OCI-M1 (cell line): Measurements from ENCODE around the gene CCDC57.
"Not testable (repeated sequence)": the region's sequence is repeated elsewhere in the genome, so short reads cannot be mapped to it uniquely, and the experiment has no call there.

Source experiments
- DNase-seq: peaks from one replicate; lab custom pipeline; 2025; lab: John Stamatoyannopoulos, UW

The CCDC57 gene

DNA sequence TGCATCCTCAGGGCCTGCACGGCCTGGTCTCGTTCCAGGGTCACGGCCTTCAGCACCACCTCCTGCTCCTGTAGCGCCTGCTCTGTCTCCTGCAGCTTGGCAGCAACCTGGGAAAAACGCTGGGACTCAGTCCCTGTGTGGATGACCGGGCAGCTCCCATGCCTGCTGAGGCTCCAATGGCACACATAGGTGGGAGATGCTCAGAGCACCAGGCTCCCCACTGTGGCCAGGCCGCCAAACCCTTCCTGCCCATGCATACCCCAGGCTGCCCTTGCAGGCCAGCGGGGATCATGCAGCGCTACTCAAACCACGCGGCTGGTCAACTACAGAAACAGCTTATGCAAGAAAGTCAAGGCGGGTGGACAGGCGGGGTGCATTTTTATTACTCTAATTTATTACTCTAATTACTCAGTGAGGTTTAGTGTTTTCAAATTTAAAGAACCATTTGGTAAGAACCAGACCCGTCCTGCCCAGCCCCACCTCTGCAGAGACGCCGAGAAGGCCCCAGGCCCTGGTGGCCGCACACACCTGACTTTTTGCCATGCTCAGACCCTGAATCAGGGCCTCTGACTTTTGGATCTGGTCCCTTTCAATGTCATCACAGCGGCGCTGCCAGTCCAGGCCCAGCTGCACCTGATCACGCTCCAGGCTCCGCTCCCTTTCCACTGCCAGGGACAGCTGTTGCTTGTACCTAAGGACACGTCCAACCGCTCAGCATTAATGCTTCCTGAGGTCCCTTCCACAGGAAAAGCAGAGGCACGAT lies 34.0 kb downstream of the CCDC57 start:
- no peak for DNase-seq

DNA sequence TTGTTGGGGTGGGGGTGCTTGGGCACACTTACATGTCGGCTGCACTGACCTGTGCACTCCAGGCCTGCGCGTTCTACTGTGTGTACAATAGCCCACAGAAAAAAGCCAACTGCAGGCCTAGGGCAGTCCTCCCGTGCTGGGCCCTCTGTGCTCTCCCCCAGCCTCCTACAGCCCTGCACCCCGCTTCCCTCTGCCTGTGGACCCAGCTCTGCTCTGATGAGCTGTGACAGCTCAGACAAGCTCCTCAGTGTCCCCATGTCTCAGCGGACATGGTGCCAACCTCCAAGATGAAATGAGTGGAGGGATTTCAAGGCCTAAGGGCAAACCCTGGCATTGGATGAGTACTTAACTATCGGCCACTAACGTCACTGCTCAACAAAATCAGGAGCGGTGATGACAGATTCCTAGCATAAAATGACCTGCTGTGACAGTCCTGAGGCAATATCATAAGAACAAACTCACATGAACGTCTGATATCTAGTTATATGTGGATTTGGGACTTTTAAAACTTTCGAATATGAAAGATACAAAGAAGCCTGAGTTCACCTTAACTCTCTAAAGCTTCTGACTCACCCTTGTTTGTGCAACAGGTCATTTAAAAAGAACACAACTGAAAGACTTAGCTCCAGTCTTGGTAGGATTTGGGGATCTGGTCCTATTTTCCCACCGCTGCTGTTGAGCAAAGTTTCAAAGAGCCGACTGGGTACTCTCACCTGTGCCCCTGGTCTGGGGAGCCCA lies 34.7 kb downstream of the CCDC57 start:
- no peak for DNase-seq

DNA sequence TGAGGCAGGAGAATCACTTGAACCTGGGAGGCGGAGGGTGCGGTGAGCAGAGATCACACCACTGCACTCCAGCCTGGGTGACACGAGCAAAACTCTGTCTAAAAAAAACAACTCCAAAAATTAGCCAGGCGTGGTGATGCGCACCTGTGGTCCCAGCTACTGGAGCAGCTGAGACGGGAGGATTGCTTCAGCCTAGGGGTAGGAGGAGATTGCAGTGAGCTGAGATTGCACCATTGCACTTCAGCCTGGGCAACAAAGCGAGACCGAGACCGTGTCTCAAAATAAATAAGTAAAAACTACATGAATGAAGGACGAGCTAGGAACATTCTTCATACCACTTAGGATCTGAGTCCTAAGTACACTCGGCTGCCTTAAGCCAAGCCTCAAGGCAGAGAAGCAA lies 35.4 kb downstream of the CCDC57 start:
- DNase-seq = no peak

DNA sequence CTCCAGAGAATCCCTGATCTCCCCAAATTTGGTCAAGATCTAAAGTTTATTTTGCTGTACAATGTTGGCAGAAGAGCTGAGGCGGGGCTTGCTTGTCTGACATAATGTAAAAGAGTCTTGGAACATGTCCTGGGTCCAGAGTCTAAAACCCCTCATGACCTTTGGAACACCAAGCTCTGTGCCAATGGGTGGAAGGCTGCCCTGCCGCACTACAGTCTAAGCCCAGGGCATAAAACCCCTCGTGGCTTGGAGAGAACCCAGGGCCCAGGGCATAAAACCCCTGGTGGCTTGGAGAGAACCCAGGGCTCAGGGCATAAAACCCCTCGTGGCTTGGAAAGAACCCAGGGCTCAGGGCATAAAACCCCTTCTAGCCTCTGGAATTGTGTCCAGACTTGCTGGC lies 36.7 kb downstream of the CCDC57 start:
- no peak for DNase-seq

DNA sequence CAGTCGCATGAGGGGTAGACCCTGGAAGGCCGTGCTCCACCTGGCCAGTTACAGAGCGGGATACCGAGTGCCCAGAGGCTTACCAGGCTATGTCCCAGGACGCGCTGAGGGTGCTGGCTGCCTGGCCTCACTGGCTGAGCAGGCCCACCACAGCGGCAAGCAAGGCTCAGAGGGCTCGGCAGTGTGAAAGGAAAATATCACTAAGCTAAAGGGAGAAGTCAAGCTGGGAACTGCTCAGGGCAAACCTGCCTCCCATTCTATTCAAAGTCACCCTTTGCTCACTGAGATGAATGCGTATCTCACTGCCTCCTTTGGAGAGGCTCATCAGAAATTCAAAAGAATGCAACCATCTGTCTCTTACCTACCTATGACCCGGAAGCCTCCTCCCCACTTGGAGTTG lies 37.4 kb downstream of the CCDC57 start:
- no peak for DNase-seq

DNA sequence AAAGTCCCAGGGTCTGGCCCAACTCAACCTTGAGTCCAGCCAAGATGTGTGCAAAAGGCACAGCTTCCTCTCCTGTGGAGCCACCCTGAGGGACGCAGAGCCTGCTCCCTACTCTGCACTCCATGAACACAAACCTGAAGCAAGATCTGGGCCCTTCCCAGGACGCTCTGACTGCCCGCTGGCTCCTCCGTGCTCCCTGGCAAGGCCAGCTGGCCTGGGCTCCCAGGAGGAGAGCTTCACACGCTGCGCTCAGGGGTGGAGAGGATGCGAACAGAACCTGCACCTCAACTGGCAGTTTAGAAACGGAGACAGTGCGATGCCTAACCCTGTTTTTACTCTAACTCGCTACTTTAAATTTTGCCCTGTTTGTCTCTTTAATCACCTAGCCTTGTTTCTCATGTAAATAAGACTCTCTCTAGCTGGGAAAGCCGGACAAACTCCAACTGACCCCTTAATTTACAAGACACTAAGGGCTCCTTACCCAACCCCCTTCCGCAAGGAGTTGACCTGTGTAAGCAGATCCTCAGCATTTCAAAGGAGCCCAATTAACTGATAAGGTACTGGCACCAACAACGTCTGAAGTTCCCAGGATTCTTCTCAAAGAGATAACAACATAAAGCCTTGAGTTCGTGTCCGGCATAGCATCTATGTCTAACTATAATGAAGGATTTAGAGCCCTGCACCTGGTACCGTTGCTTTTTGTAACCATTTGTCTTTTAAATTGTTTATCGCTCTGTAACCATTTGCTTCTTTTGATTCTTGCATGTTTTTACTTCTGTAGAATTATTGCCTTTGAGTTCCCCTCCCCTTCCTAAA lies 38.4 kb downstream of the CCDC57 start:
- DNase-seq = not testable (repeated sequence)

DNA sequence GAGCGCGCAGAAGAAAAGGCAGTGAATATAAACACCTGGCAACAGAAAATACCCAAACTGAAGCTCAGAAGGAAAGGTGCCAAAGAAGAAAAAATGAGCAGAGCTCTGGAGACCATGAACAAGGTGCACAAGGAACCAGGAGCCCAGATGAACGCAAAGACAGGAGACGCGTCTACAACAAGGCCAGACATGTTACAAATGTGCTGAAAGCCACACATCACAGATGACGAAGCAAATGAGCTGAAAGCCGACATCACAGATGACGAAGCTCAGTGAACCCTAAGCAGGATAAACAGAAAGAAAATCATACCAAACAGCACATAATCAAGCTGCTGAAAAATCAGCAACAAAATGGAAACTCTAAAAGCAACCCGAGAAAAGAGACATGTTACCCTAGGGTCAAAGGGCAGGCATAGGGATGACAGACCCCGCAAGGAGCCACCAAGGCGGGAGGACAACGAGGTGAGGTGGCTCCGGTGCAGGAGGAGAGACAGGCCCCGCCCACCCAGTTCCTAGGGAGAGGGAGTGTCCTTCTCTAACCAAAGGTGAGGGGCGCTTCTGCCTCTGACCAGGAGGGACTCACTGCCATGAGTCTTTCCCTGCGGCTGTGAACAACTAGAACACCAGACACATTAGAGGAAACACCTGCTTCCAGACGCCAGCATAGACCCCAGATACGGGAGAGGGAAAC lies 39.1 kb downstream of the CCDC57 start:
- no peak for DNase-seq

DNA sequence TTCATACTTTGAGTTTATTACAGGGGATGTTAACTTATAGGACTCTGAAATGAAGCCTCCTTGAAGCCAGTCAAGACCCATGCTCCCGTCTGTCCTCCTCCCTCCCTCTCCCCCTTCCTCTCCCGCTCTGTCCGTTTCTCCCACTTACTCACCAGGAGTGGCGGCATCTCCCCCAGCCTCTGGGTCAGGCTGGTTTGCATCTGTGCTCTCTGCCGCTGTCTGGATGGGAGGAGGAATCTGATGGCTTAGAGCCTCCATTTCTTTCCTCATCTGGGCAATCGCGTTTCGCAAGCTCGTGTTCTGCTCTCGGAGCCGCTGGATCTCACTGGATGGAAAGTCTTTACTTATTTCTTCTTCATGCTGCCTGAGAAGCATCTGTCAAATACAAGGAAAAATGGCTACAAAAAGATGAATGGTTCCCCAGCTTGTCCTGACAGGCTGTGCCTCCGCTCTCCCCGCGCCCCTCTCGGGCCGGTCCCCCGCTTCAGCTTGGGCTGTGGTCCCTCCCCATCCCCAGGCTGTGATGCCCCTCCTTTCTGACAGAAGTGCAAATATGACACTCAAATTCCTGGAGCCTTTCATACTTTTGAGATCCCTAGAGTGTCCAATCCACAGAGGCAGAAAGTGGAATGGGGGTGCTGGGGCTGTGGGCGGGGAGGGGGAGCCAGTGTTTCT lies 40.0 kb downstream of the CCDC57 start:
- no peak for DNase-seq

DNA sequence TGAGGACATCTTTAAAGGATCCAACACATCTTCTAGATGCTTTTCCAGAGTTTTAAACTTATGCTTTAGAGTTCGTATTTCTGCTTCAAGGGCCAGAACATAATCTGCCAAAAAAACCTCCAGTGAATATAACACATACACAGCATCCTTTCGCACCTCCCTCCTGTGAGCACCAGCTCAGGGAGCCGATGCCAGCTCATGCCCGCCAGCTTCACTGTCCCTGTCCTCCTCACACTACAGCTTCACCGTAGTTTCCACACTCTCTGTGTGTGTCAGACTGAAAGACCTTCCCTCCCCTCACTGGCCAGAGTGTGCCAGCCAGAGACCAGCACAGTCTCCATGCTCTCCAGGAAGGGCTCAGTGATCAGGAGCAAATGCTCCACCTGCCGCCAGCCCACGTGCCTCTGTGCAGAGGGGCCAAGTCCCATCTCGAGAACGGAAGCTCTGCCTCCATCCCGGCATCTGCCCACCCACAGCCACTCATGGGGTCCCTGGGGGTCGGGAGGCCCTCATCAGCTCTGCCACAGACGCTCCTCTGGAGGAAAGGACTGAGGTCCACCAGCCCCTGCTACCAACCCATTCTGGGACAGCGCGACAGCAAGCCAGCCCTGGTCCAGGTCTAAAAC lies 40.8 kb downstream of the CCDC57 start:
- DNase-seq = no peak

DNA sequence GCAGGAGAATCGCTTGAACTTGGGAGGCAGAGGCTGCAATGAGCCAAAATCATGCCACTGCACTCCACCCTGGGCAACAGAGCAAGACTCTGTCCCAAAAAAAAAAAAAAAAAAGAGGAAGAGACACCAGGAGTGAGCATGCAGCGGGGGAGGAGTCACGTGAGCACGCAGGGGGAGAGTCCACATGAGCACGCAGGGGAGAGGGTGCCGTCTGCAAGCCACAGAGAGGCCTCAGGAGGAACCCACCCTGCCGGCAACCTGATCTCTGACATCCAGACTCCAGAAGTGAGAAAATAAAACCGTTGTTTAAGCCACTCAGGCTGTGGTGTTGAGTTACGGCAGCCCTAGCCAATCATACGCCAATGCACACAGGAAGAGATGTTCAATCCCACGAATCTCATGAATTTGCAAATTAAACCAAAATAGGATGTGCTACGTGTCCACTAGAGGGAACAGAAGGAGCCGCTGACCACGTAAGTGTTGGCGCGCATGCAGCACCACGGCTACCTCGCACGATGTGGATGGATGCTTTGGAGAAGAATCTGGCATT lies 42.2 kb downstream of the CCDC57 start:
- DNase-seq = peak; percentile 69

DNA sequence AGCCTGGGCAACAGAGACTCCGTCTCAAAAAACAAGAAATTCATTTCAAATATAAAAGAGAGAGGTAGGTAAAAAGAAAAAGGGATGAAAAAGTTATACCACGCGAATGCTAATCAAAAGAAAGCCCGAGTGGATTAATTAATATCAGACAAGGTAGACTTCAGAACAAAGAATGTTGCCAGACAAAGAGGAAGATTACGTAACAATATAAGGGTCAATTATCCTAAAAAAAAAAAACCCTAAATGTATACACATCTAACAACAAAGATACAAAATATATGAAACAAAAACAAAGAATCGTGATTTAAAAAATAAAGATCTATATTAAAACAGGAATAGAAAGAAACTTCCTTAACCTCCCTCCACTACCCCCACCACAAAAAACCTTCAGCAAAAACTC lies 44.1 kb downstream of the CCDC57 start:
- DNase-seq = no peak

DNA sequence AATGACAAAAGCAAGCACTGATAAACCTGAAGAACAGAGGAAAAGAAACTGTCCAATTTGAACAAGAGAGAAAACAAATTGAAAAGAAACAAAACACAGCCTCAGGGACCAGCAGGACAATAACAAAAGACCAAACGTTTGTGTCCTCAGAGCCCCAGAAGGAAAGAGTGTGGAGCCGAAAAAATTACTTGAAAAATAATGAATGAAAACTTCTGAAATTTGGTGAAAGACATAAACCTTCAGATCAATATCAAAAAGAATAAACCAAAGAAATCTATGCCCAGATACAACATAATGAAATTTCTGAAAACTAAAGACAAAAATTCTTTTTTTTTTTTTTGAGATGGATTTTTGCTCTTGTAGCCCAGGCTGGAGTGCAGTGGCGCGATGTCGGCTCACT lies 45.6 kb downstream of the CCDC57 start:
- no peak for DNase-seq

DNA sequence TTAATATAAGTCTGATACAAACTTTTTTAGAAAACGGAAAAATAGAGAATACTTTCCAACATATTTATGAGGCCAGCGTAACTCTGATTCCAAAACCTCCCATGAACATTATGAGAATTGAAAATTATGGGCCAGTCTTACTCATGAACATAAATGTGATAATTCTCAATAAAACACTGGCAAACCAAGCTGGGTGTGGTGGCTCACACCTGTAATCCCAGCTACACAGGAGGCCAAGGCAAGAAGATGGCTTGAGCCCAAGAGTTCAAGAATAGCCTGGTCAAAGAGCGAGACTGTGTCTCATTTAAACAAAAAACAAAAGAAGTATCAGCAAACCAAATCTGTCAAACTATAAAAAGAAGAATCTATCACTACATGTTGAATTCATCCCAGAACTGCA lies 47.8 kb downstream of the CCDC57 start:
- DNase-seq = no peak

DNA sequence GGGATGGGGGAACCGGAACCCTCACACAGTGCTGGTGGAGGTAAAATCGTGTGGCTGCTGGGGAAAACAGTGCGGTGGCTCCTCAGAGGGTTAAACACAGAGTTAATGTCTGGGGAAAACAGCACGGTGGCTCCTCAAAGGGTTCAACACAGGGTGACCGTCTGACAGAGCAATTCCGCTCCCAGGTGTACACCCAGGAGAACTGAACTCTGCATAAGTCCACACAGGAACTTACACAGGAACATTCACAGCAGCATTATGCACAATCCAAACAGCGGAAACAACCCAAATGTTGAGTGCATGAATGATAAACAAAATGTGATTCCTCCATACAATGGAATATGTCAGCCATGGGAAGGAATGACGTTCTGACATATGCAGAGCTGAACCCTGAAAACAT lies 51.4 kb downstream of the CCDC57 start:
- no peak for DNase-seq

DNA sequence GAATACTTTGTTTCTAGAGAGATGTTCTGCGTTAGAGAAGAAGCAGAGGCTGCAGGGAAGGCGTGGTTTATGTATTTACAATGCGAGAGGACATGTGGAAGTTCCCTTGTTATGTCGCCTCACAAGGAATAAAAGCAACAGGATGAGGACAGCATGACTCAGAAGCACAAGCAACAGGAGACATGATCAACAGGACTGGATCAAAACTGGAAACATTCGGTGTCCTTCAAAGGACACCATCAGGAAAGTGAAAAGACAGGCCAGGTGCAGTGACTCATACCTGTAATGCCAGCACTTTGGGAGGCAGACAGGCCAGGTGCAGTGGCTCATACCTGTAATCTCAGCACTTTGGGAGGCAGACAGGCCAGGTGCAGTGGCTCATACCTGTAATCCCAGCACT lies 52.6 kb downstream of the CCDC57 start:
- no peak for DNase-seq

DNA sequence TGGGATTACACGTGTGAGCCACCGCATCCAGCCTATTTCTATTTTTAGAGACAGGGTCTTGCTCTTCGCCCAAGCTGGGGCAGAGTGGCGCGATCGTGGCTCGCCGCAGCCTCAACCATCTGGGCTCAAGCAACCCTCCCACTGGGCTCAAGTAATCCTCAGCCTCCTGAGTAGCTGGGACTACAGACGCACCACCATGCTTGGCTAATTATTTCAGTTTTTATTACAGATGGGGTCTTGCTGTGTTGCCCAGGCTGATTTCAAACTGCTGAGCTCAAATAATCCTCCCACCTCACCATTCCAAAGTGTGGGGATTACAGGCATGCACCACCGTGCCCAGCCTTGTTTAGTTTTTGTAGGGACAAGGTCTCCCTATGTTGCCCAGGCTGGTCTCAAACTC lies 53.8 kb downstream of the CCDC57 start:
- DNase-seq = no peak

DNA sequence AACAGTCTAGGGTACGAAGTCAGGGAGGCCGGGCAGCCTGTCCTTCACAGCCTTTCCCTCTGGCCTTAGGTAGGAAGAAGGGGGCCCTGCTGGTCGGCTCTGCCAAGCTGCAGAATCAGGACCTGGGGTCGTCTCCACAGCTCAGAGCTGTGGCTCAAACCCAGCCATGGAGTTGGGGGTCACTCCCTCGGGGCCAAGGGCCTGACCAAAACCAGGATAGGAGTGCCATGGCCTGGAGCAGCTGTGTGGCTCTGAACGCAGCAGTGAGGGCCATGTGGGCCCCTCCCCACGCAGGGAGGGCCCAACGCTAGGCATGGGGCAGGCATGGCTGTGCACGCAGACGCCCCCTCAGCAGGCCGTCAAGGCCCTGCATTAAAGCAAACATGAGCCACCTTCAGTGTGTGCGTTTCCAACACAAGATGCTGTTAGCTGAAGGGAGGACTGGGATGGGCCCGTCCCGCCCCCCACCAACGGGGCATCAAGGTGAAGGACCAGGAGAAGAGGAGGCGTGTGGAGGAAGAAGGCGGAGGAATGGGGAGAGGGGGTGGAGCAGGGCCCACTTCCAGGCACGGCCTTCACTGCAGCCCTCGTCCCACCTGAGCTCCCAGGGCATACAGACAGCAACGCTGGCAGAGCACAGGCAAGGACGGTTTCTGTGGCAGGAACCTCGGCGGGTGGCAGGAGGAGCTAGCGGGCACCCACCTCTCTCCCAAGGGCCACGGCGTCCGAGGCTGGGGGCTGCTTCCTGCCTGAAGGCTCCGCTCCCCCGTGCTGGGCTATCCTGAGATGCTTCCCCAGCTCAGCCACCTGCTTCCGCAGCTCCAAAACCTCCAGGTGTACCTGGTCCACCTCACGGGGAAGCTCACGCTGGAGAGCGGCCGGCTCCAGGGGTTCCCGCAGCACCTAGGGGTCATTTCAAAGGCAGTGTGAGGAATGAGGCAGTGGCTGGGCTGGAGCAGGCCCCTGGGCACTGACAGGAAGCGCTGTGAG lies 55.3 kb downstream of the CCDC57 start:
- no peak for DNase-seq

DNA sequence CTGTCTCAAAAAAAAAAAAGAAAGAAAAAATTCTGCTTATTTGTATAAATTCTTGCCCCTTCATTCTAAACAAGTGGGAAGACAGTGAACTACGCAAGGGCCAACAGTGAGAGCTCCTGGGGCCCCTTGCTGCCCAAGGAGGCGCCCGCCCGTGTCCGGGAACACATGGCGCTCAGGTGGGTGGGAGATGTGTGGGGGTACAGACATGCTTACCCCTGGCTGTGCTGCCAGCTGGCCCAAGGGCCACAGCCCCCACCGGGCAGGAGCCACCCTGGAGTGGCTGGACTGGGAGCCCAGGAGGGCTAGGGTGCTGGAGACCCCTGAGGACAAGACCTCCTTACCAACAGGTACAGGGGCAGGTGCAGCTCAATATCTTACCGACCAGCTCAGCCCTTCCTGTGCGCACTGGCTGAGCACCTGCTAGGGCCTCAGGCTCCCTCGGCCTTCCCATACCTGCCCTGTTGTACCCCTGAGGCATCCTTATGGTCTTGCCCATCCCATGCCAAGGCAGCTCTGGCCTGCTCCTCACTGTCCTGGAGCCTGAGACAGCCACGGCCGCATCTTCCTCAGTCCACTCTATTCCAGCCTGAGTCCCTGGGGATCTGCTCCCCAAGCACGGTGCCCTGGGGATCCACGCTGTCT lies 56.2 kb downstream of the CCDC57 start:
- no peak for DNase-seq

DNA sequence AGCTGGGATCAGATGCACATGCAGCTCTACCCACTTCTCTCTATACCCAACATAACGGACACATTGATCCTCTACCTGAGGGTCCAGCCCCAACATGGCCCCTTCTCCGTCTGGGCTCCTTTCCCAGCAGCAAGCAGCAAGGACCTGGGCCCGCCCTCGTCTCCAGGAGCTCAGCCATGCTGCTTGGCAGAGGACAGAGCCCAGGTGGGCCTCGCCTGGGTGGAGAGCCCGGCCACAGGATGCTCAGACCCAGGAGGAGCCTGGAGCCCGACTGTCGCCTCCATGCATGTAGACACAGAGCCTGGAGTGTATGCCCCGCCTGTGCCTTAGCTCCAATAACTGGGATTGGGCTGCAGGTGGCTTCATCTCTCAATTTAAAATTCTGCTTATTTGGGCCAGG lies 57.0 kb downstream of the CCDC57 start:
- DNase-seq = no peak
